Measurements from ENCODE around the gene ADK.

ADK gene

GRCh38 chr10:74753442-74754211 lies 602.6 kb downstream of the ADK start:
- no peak for DNase-seq

DNA sequence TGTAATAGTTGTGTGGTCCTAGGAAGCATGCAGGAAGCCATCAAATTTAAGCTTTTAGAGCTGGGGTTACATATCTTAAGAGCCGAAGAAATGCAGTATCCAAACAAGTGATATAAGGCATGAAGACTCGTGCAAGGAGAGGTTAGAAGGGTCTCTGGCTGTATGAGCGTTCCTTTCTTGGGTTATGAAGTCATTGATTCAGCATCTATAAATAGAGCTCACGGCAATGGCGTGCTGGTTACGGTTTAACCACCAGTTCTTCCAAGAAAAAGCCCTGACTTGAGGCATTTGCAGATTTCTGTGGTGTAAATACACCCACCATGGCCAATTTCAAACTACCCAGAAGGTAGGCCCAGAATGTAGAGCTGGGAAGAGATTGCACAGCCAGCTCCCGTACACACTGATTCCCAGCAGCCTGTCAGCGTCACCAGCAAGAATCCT lies 603.4 kb downstream of the ADK start:
- no peak for DNase-seq

DNA sequence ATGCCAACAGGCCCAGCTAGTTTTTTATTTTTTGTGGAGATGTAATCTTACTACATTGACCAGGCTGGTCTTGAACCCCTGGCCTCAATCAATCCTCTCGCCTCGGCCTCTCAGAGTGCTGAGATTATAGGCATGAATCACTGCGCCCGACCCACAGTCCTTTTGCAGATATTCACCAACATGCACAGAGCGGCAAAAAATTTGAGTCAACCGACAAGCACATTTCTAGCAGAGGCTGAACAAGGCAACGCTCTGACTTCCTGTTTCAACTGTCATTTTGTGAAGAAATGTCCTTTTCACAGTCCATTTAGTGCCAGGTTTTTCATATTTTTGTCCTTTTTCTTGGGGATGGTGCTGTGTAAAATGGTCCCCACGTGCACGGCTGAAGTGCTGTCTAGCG lies 604.3 kb downstream of the ADK start:
- DNase-seq, result no peak
